ENCODE measurements around the gene DLG2.

- no peak for TF ChIP-seq CTCF (conservative IDR thresholded peaks at IDR 0.05 in 1 of 2, IDR thresholded peaks at IDR 0.05 in 1 of 2; ENCODE audit: extremely low read depth in 1 of 2, insufficient read depth in 1 of 2, low read depth in 1 of 2, low read length in 2 of 2)
- no peak for TF ChIP-seq EZH2 (IDR thresholded peaks at IDR 0.05; ENCODE audit: borderline replicate concordance, low read length)
Observed at GRCh38 chr11:85098996-85099395, 528.1 kb downstream of the DLG2 start.
